GM19372 (cell line): Measurements from ENCODE around the gene SEC23A.
"Not testable (repeated sequence)": the region's sequence is repeated elsewhere in the genome, so short reads cannot be mapped to it uniquely, and the experiment has no call there.

Experiments used
- ATAC-seq: cut with Tn5 transposase; IDR thresholded peaks from one replicate; pipeline ENCODE4 v1.9.1; 2021; ENCODE audit warnings: mild to moderate bottlenecking, low read depth, moderate library complexity; ENCODE audit not compliant: unreplicated experiment

SEC23A gene

DNA sequence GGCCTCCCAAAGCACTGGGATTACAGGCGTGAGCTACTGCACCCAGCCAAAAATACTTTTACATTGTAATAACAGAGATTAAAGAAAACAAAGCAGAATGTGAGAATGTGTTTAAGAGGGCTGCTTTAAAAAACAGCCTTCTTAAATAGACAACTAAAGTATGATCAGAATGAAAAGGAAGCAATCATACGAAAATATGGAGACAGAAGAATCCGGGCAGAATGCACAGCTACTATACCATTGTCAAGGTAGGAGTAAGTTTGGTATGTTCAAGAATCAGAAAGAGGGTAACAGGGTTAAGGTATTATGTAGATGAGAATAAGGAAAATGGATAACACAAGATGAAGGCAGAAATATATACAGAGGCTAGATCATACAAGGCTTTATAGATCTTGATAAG, 8.5 kb downstream of the SEC23A start:
- ATAC-seq: no peak

DNA sequence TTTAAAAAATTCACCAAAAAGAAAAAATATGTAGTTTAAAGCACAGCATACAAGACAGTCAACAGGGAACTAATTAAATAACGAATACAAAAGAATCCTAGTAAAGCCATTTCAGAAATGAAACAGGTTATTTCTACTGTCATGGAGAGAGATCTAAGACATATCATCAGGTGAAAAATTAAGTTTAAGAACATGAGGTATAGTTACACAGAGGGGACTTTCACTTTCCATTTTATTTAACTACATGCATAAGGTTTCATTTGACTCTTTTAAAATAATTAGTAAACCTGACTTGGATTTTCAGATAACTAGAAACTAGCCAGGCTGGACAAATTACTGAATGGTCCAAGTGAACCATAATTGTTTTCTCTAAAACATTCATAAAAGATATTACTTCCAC, 11.3 kb downstream of the SEC23A start:
- no peak for ATAC-seq

DNA sequence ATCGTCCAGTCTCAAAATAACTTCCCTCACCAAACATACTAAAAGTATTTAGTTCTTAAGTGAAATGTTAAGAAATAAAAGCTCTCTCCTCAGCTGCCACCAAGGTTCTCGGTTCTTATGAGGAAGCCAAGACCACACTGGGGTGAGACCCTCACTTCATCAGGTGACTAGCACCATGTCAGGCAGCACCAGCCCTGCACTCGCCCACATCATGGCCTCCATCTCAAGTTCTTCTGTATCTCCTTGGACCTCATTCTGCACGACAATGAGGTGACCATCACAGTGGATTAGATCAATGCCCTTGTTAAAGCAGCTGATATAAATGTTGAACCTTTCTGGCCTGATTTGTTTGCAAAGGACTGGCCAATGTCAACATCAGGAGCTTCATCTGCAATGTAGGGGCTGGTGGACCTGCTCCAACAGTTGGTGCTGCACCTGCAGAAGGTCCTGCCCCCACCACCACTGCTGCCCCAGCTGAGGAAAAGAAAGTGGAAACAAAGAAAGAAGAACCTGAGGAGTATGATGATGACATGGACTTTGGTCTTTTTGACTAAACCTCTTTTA, 12.4 kb downstream of the SEC23A start:
- ATAC-seq: no peak

DNA sequence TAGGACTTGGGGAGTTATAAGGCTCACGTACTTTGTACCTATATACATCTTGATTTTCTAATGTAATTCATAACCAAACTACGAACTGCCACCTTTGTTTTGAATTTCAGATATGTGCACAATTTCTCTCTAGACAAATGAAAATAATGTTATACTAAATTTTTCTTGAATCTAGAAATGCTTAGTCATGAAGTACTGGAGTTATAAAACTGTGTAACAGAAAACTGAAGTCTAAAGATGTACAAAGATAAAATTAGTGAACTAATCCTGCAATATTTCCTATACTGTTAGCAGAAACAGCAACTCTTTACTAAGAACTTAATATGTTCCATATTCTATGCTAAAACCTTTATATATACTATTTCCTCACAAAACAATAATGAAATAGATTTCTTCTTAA, 15.5 kb downstream of the SEC23A start:
- no peak for ATAC-seq

DNA sequence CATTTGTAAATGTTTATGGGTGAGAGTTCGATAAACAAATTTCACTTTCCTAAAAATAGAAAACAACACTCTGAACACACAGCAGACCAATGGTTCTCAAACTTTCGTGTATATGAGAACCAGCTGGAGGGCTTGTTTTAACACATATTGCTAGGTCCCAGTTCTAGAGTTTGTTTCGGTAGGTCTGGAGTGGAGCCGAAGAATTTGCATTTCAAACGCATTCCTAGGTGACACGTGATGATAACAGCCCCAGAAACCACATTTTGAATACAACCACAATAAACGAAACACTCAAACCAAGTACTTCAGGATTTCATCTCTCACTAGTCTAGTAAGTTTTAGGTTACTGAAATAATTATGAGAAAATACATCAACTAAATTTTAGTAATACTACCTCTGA, 17.1 kb downstream of the SEC23A start:
- no peak for ATAC-seq

DNA sequence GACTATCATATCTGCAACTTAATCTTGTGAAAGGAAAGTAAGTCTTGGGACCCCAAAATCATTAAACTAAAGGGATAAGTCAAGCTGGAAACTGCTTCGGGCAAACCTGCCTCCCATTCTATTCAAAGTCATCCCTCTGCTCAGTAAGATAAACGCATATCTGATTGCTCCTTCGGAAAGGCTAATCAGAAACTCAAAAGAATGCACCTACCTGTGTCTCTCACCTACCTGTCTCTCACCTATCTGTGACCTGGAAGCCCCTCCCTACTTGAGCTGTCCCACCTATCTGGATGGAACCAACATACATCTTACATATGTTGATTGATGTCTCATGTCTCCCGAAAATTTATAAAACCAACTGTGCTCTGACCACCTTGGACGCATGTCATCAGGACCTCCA, 19.9 kb downstream of the SEC23A start:
- ATAC-seq: no peak

- no peak for ATAC-seq
Observed at GRCh38 chr14:39080886-39081285, 22.1 kb downstream of the SEC23A start.

DNA sequence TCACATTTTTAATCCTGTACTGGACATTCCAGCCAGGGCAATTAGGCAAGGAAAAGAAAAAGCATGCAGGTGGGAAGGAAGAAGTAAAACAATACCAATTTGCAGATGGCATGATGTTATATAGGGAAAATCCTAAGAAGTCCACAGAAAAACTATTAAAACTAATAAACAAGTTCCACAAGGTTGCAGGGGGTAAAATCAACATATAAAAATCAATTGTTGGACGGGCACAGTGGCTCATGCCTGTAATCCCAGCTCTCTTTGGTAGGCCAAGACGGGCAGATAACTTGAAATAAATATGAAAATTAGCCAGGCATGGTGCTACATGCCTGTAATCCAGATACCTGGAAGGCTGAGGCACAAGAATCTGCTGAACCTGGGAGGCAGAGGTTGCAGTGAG, 31.9 kb downstream of the SEC23A start:
- no peak for ATAC-seq

DNA sequence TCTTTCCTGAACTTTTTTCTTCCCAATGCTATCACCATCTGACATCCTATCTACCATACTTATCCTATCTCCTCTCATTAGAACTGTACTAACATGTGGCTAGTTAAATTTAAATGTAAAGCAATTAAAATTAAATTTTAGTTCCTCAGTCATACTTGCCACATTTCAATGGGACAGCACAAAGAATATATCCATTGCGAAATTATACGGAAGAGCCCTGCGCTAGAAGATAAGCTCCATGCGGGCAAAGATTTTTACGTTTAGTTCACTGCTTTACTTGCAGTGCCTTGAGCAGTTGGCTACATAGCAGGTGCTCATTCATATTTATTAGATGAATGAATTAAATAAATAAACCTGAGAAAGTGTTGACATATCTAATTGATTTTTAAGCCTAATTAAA, 33.1 kb downstream of the SEC23A start:
- ATAC-seq: no peak

- not testable (repeated sequence) for ATAC-seq
Observed at GRCh38 chr14:39069169-39069805, 33.7 kb downstream of the SEC23A start.

GRCh38 chr14:39060818-39061437, 42.1 kb downstream of the SEC23A start:
- ATAC-seq: peak; percentile 98

DNA sequence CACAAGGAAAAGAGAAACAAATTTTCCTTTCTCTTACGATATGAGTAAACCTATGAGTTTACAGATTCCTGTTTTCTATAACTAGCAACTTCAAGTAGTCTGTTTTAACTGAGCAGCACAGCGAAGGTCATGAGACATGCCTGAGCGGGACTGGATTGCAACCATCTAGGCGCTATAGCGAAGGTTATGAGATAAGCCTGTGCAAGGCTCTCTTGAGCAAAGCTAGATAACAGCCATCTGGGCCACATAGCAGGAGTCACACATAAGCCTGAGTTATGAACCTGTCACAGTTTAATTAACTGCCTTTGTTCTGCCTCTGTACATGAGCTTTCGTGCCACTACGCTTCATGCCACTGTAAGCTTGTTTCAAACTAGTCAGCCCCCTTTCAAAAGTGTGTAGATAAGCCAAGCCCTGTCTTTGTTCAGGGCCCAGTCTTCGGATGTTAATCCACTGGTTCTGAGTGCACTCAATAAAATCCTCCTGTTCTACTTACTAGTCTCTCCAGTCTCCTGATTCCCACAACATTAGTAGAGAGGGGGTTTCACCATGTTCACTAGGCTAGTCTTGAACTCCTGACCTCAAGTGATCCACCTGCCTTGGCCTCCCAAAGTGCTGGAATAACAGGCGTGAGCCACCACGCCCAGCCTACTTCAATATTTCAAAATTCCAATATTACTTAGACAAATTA, 47.1 kb downstream of the SEC23A start:
- no peak for ATAC-seq

DNA sequence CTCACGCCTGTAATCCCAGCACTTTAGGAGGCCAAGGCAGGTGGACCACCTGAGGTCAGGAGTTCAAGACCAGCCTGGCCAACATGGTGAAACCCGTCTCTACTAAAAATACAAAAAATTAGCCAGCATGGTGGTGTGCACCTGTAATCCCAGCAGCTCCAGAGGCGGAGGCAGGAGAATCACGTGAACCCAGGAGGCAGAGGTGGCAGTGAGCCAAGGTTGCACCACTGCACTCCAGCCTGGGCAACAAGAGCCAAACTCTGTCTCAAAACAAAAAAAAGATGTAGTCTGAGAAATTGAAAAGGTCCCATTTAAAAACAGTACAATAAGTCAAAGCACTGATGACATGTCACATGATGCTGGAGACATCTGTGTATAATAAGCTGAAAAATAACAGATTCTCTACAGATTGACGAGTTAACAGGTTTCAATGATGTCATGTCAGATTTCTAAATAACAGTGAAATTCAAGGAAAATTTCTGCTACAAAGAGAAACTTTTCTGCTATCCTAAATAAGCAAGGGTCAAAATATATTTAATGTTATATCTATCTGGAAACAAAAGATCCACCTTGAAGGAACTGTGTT, 50.1 kb downstream of the SEC23A start:
- ATAC-seq: not testable (repeated sequence)

- no peak for ATAC-seq
Observed at GRCh38 chr14:39050389-39050788, 52.6 kb downstream of the SEC23A start.

GRCh38 chr14:39045889-39046288, 57.1 kb downstream of the SEC23A start:
- not testable (repeated sequence) for ATAC-seq

- ATAC-seq: no peak
Observed at GRCh38 chr14:39043352-39043943, 59.6 kb downstream of the SEC23A start.

GRCh38 chr14:39040529-39040928, 62.5 kb downstream of the SEC23A start:
- ATAC-seq: no peak

DNA sequence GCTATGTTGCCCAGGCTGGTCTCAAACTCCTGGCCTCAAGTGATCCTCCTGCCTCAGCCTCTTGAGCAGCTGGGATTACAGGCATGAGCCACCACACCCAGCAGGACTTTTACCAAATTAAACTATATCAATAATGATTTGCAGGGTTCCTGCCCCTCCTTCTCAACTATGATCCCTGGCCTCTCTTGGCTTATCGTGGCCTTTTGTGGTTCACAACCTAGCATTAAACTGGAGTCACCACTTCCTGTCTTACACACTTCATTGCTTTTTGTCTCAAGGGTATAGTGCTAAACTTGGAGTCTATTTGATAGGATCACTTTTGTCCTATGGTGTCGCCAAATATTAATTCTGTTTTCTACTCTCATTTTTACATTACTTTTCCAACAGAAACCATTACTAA, 64.5 kb downstream of the SEC23A start:
- no peak for ATAC-seq

- no peak for ATAC-seq
Observed at GRCh38 chr14:39036760-39037159, 66.3 kb downstream of the SEC23A start.

GRCh38 chr14:39035336-39035735, 67.7 kb downstream of the SEC23A start:
- no peak for ATAC-seq
